Measurements from ENCODE around the gene F3.

F3 gene

GRCh38 chr1:94551449-94551848, 9.9 kb upstream of the F3 start:
- no peak for DNase-seq

DNA sequence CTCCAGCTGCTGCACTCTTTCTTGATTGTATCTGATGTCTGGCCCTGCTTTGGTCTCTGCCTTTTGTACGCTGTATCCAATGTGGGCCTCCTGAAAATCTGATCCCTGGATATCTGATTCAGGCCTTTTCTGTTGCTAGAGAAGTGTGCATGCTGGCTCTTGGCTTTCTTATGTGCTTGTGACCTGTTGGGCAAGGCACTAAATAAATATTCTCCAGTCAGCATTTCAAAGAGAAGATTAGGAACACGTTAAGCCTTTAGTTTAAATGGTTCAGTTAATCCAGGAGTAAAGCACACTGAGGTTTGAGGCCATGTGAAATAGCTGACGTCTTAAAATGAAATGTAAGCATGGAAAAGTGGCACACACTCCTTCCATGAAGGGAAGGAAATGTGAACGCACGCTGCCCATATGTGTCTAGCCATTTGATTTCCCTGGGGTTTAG, 9.3 kb upstream of the F3 start:
- no peak for DNase-seq

GRCh38 chr1:94550396-94550795, 8.8 kb upstream of the F3 start:
- no peak for DNase-seq

- DNase-seq: no peak
These were observed 8.1 kb upstream of the F3 start for GRCh38 chr1:94549706-94550105.

DNA sequence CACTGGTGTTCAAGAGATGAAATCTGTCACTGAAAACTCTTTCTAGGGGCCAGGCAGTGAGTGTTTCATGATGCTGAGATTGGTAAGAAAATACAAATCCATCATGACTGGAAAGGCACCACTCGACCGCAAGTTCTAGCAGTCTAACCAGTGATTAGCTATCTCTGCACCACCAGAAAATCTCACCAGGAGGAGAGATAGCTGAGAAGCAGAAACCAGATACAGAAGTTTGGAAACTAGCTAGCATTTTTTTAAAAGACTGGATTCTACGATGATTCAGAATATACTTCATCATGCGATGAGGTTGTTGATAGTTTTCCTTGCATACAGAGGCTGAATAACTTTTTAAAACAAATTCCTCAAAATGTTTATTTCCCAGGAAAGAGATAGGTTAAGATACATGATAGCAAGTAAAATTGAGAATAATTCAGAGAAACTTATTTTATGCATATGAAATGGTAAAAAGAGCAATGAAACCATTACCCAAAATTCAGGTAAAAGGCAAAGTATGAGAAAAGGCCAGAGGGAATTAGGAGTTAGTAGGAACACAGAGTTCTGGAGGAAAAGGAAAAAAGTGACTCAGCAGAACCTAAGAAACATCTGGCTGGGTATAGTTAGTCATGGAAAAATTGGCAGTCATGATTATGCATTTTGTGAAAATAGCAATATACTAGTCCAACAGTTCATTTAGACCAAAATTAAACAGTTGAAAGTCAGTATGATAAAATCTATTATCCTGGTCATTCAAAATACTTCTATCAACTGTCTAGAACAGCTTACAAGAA, 3.3 kb upstream of the F3 start:
- no peak for DNase-seq

DNA sequence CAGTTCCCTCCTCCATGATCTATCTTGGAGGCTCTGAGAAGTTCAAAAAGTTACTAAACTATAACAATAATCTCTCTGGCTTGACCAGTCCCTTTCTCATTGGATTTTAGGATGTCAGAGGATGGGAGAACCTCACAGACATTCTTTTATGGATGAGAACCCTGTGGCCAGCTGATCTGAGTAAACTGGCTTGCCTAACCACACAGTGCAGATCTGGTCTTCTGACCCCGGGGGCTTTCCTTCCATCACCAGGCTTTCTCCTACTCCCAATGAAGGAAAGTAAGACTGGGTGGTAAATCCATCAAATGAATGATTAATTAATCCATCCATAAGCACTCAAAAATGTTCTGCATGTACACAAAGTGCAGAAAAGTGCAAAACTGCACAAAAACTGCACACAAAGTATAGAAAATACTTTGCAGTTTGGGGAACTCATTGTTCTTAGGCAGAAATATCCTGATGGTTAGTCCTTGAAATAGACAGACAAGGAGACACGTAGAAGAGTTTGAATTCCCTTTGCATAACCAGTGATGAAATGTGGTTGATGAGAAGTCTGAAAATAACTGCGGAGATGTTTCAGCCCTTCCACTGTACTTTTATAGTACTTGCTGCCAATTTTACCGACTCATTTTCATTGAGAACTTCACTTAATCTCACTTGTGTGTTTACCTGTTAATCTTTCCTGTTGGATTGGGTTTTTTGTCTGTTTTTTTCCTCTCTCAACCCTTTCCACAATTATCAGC, 2.5 kb upstream of the F3 start:
- no peak for DNase-seq

- no peak for DNase-seq
These were observed 1.4 kb upstream of the F3 start for GRCh38 chr1:94543001-94543400.

- DNase-seq: no peak
These were observed 720 bp upstream of the F3 start for GRCh38 chr1:94542088-94542870.

DNA sequence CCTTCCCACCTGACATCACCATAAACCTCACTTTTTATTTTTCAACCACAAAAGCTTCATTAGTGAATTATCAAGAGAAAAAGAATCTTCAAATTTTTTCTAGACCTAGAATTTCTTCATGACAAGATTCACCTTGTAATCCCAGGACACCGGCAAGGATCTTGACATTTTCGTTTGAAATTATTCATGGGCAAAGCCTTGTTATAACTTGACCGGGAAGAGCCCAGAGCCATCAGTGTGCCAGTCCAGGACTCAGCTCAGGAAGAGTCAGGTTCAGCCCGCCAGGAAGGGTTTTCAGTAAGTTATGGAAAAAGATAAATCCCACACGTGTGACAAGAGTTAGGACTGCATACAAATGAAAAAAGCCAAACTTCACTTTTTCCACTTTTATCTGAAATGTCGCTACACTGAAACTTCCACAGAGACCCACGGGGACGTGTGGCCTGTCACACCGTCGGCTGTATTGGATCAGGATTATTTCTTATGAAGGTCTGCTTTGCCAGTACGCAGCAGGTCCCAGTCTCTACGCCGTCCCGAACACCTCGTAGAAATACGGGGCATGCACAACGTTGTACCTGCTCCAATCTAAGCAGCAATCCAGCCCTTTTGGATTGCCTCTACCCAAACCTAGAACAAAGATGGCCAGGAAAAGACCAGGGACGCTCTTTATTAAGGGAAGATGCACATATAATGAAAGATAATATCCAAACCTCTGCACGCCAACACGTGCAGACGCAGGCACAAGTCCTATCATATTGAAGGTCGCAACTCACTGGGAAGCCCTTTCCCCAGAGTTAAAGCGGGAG, 916 bp downstream of the F3 start:
- no peak for DNase-seq

GRCh38 chr1:94539496-94539895, 2.1 kb downstream of the F3 start:
- no peak for DNase-seq

- no peak for DNase-seq
These were observed 3.2 kb downstream of the F3 start for GRCh38 chr1:94538243-94538827.

GRCh38 chr1:94537254-94537653, 4.3 kb downstream of the F3 start:
- no peak for DNase-seq

- DNase-seq: no peak
These were observed 5.7 kb downstream of the F3 start for GRCh38 chr1:94535879-94536278.

DNA sequence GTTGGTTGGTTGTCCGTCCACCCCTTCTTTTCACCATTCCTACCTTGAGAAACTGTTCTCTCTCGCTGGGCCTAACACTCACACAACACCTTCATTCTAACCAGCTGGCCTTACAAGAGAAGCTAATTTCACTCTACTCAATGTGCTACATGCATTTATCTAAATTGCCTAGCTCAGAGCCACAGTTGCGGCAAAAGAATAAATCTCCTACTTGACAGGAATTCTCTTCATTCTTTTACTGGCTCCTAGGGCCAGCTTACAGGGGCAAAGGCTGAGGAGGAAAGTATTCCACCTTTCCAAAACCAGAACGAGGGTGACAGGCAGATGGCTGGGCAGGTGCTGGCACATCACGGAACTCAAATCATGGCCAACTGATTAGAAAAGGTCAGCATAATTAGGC, 6.5 kb downstream of the F3 start:
- DNase-seq: no peak

GRCh38 chr1:94532077-94532476, 9.5 kb downstream of the F3 start:
- no peak for DNase-seq

DNA sequence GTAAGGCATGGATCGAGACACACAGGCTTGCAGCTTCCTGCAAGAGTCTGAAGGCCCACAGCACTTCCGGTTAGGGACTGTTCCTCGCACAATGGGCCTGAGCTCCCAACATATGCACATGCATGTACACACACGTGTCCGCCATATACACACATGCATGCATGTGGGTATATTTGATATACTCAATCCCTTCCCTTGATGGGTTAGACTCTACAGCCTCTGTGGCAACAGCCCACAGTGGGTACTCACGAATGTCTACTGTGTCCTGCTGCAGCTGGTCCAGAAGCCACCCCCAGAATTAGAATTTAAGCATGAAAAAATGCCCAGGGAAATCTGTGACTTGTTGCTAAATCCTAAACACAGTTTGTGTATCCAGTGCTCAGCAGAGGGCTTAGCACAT, 9.9 kb downstream of the F3 start:
- no peak for DNase-seq

DNA sequence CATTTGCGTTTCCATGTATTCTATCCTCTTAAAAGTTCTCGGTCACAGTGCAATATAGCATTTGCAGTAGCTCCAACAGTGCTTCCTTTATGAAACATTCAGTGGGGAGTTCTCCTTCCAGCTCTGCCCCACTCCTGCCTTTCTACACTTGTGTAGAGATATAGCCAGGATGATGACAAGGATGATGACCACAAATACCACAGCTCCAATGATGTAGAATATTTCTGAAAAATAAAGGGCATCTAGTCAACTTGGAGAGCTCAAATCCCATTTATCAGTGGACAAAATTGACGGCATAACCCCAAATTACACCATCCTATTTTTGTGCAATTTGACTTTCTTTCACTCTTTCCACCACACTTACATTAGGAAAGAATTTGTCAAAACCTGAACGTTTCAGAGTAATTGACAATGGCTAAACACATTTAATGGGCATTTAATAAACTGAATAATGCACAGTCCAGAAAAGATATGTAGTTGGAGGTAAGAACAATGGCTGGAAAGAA, 11.1 kb downstream of the F3 start:
- DNase-seq: no peak

- DNase-seq: no peak
These were observed 12.1 kb downstream of the F3 start for GRCh38 chr1:94529416-94529815.

- no peak for DNase-seq
These were observed 12.7 kb downstream of the F3 start for GRCh38 chr1:94528826-94529225.

DNA sequence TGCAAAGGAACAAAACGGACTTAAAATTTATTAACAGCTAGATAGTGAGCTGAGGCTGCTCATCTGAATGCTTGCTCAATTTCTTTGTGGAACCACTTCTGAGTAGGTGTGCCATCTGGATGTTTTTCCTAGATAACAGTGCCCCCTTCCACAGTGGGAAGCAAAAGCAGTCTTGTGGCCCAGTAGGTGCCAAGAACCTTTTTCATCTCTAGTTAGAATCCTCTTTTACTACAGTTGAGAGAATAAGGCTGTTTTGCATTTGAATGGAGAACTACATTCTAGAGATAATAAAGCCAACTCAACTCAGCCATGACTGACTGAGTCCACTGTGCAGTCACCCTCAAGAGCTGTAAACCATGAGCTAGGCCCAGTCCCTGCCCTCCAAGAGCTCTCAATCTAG, 13.3 kb downstream of the F3 start:
- DNase-seq: no peak

DNA sequence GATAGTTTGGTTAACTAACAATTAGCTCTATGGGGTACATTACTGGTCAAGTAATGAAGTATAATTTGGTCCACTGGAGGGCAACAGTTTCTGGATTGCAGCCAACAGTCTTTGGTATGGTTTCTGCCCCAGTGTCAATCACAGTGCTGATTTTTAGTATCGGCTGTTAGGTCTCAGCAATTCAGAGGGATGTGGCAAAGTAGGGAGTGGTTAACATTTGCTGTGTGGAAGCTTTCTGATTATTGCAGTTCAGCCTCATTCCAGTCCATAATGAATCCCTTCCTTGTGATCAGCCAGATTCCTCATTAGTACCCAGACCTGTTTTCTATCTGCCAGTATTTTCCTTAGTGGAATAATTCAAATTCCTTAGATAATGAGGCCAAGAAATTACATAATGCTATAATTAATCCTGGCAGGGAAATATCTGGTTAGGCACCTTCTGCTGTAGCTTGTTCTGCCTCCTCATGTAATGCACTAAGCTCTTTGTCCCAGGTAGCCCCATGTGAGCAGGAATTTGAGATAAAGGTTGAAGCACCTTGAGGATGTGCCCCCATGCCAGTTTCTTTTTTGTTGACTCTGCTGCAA, 14.0 kb downstream of the F3 start:
- no peak for DNase-seq
